ENCODE measurements around the gene SLC30A10. TPM values are rescaled to one million over a fixed set of nuclear protein-coding genes. Genes with fewer than 3 reads are reported as not detected.

Gene SLC30A10
- total RNA-seq = not detected in 2 replicates

GRCh38 chr1:219927956-219928790 lies at the start of gene SLC30A10:
Gene SLC30A10 (minus strand): TSS chr1:219928557. CDS start chr1:219928440, 117 bp downstream.

Other genes starting within 250 kb of the SLC30A10 start
- 128 and 155 TPM in 2 replicates for gene EPRS1, start 117.9 kb upstream of the SLC30A10 start, total RNA-seq
- gene BPNT1, start 161.2 kb upstream of the SLC30A10 start, total RNA-seq = 22.8 and 23.0 TPM in 2 replicates
- 81.8 and 107 TPM in 2 replicates for gene IARS2, start 165.6 kb upstream of the SLC30A10 start, total RNA-seq